COLO829 (cell line): ENCODE results near the gene KRT34.
A peak's percentile ranks its signal among the peaks of the same experiment; 100 is the strongest.

Experiments used
- DNase-seq: peaks from one replicate; pipeline ENCODE4 v3.0.0; 2012; ENCODE audit warnings: low spot score

KRT34 gene

GRCh38 chr17:41332239-41332638 lies 49.9 kb downstream of the KRT34 start:
- no peak for DNase-seq

DNA sequence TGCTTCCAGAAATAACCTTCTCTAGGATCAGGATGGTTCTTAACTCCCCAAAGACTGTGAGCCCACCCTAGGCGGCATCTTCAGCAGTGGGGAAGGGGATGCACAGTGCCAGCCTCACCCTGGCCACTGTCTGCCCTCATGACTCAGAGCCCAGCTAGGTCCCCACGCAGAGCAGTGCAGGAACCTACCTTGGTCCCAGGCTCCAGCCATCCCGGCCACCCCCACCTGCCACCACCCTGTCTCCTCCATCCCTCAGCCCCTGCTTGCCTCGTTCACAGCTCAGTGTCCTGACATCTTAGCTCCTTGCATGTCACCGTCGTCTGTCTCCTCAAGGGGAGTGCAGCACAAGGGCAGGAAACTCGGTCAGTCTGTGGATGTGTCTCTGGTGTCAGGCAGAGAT lies 50.5 kb downstream of the KRT34 start:
- no peak for DNase-seq

DNA sequence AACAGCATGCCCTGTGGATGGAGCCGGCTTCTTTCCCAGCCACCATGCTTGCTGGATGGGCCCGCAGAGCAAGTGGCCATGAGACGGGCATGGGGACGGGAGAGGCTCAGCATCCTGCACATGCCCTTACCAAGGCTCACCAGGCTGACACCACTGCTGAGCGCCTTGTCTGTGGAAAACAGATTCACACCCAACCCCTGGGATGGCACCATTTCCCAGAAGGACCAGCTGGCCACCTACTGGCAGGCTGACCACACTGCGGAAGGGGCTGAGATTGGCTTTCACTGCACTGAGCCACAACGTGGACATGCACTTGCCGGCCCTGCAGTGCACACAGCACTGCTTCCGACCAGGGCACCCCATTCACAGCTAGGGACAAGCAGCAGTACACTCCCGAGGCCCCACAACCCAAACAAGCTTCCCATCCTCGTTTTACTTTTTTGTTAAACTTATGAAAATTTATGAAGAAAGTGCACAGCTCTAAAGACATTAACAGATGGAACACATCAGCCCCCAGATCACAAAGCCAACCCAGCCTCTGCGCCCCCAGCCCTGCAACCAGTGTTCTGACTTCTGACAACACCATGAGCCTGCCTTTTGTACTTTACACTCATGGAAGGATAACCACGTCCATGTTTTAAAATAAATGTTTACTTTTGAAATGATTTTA lies 52.7 kb downstream of the KRT34 start:
- peak; percentile 48 for DNase-seq

GRCh38 chr17:41328207-41328606 lies 53.9 kb downstream of the KRT34 start:
- DNase-seq: no peak
